Measurements from ENCODE around the gene SDR39U1.

SDR39U1 gene

GRCh38 chr14:24437736-24438067, 4.9 kb downstream of the SDR39U1 start:
- Histone ChIP-seq H3K36me3 (ENCODE audit: control insufficient read depth, low read length) (peaks cover 76% of the 10 kb centered on the region), H3K79me2 (ENCODE audit: control insufficient read depth, low read length) (peaks cover 27% of the 10 kb centered on the region), H4K20me1 (ENCODE audit: control insufficient read depth, insufficient read depth, low read depth, low read length) (peaks cover under 1% of the 10 kb centered on the region; the same call in 1 of the 2 replicates), H3K4me3 (ENCODE audit: low read length) (peak overlapping the region; percentile 53; the same call in 1 of the 2 replicates), H3F3A (ENCODE audit: control insufficient read depth, insufficient read depth) (peaks cover 3% of the 10 kb centered on the region; the same call in 1 of the 2 replicates), H3K4me2 (ENCODE audit: low read length) (peak overlapping the region; percentile 70), H3K9me2 (replicated peaks; ENCODE audit: control insufficient read depth, low read length) (no peaks in the 10 kb centered on the region), H3K4me1 (ENCODE audit: control insufficient read depth, low read length) (peaks cover 41% of the 10 kb centered on the region), H3K27ac (ENCODE audit: low read depth, low read length) (peak overlapping the region; percentile 72), H3K27me3 (ENCODE audit: control insufficient read depth, low read length) (no peaks in the 10 kb centered on the region), H3K9me3 (ENCODE audit: control insufficient read depth, insufficient read depth, low read length) (no peaks in the 10 kb centered on the region)
- TF ChIP-seq EZH2phosphoT487 (IDR thresholded peaks at IDR 0.05; ENCODE audit: borderline replicate concordance, low read length), result no peak
- TF ChIP-seq, protein P1, sequence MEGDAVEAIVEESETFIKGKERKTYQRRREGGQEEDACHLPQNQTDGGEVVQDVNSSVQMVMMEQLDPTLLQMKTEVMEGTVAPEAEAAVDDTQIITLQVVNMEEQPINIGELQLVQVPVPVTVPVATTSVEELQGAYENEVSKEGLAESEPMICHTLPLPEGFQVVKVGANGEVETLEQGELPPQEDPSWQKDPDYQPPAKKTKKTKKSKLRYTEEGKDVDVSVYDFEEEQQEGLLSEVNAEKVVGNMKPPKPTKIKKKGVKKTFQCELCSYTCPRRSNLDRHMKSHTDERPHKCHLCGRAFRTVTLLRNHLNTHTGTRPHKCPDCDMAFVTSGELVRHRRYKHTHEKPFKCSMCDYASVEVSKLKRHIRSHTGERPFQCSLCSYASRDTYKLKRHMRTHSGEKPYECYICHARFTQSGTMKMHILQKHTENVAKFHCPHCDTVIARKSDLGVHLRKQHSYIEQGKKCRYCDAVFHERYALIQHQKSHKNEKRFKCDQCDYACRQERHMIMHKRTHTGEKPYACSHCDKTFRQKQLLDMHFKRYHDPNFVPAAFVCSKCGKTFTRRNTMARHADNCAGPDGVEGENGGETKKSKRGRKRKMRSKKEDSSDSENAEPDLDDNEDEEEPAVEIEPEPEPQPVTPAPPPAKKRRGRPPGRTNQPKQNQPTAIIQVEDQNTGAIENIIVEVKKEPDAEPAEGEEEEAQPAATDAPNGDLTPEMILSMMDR (IDR thresholded peaks at IDR 0.05; ENCODE audit: low read depth, low read length, poor library complexity, severe bottlenecking), result no peak

DNA sequence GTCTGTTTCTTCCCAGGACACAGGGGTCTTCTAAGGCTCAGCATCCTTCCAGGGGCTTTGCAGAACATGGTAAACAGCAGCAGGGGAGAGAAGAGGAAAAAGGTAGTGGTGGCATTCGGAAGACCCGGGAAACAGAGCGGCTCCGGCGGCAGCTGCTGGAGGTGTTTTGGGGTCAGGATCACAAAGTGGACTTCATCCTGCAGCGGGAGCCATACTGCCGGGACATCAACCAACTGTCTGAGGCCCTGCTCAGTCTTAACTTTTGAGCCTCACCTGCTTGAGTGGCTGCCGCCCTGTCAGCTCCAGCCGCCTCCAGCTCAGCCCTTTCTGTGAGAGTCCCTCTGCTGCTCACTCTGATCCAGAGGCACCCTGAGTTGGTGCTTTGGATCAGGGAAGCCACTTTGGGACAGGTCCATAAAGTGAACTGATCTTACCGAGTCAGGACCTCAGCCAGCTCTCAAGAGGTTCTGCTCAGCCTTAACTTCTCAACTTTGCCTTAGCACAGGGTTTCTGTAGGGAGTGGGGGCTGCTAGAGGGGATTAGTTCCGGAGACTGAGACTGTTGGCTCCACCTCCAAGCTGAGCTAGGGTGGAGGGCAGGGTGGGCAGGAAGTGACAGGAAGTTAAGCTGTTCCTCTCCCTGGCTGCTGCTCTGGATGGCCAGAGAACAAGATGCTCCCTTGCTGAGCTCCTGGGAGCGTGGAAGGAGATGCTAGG, 5.4 kb downstream of the SDR39U1 start:
- Histone ChIP-seq H3K9me3 (ENCODE audit: control insufficient read depth, insufficient read depth, low read length) (no peaks in the 10 kb centered on the region), H4K20me1 (ENCODE audit: control insufficient read depth, insufficient read depth, low read depth, low read length) (peaks cover 3% of the 10 kb centered on the region; the same call in 1 of the 2 replicates), H3K4me2 (ENCODE audit: low read length) (peak overlapping the region; percentile 70), H3K36me3 (ENCODE audit: control insufficient read depth, low read length) (peaks cover 81% of the 10 kb centered on the region), H3K79me2 (ENCODE audit: control insufficient read depth, low read length) (peaks cover 30% of the 10 kb centered on the region), H3K9me2 (replicated peaks; ENCODE audit: control insufficient read depth, low read length) (no peaks in the 10 kb centered on the region), H3K27ac (ENCODE audit: low read depth, low read length) (peak overlapping the region; percentile 72), H3F3A (ENCODE audit: control insufficient read depth, insufficient read depth) (peaks cover 3% of the 10 kb centered on the region; the same call in 1 of the 2 replicates), H3K27me3 (ENCODE audit: control insufficient read depth, low read length) (no peaks in the 10 kb centered on the region), H3K4me3 (ENCODE audit: low read length) (peak overlapping the region; percentile 53), H3K4me1 (ENCODE audit: control insufficient read depth, low read length) (peaks cover 41% of the 10 kb centered on the region)
- TF ChIP-seq, protein P1 (IDR thresholded peaks at IDR 0.05; ENCODE audit: low read depth, low read length, poor library complexity, severe bottlenecking), result peak; percentile 45
- TF ChIP-seq EZH2phosphoT487 (IDR thresholded peaks at IDR 0.05; ENCODE audit: borderline replicate concordance, low read length), result no peak

DNA sequence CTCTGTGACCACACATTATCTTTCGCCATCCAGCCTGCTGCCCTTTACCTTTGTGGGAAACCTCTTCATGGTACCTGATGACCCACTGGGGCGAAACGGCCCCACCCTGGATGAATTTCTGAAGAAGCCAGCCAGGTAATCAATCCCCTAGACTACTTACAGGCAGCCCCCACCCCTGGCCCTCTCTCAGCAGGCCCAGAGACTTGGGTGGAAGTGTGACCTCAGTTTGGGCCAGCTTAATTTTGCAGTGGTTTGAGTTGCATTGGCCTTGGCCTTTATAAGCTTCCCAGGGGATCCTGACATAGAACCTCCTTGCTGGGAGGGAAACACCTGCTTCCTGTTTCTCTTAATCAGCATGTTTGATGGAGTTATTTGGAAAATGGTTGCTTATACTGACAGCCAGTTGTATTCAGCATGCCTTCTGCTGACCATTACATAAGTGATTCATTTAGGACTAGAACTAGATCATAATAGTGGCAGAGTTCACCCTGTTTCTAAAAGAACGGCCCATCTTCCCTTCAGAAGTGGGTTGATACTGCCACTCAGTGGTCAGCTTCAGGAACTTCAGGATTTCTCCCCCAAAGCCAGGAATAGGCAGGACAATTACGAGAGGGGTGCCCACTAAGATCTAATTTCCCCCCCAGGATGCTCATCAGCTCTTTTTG, 6.1 kb downstream of the SDR39U1 start:
- Histone ChIP-seq H3K9me2 (replicated peaks; ENCODE audit: control insufficient read depth, low read length) (no peaks in the 10 kb centered on the region), H4K20me1 (ENCODE audit: control insufficient read depth, insufficient read depth, low read depth, low read length) (peaks cover 3% of the 10 kb centered on the region; the same call in 1 of the 2 replicates), H3K27me3 (ENCODE audit: control insufficient read depth, low read length) (no peaks in the 10 kb centered on the region), H3K4me3 (ENCODE audit: low read length) (peak overlapping the region; percentile 53), H3F3A (ENCODE audit: control insufficient read depth, insufficient read depth) (peaks cover 3% of the 10 kb centered on the region; the same call in 1 of the 2 replicates), H3K36me3 (ENCODE audit: control insufficient read depth, low read length) (peaks cover 84% of the 10 kb centered on the region), H3K27ac (ENCODE audit: low read depth, low read length) (peak overlapping the region; percentile 72), H3K4me1 (ENCODE audit: control insufficient read depth, low read length) (peaks cover 43% of the 10 kb centered on the region), H3K4me2 (ENCODE audit: low read length) (peak overlapping the region; percentile 70), H3K79me2 (ENCODE audit: control insufficient read depth, low read length) (peaks cover 30% of the 10 kb centered on the region), H3K9me3 (ENCODE audit: control insufficient read depth, insufficient read depth, low read length) (no peaks in the 10 kb centered on the region)
- no peak for TF ChIP-seq EZH2phosphoT487 (IDR thresholded peaks at IDR 0.05; ENCODE audit: borderline replicate concordance, low read length)
- TF ChIP-seq, protein P1 (IDR thresholded peaks at IDR 0.05; ENCODE audit: low read depth, low read length, poor library complexity, severe bottlenecking), result peak; percentile 89
